Measurements from ENCODE around the gene HIP1. TPM values are rescaled to one million over a fixed set of nuclear protein-coding genes. Genes with fewer than 3 reads are reported as not detected.
"Not testable (repeated sequence)": the region's sequence is repeated elsewhere in the genome, so short reads cannot be mapped to it uniquely, and the experiment has no call there.

The HIP1 gene
- total RNA-seq, 1 donor from 2014 or later, result 39.2 TPM

DNA sequence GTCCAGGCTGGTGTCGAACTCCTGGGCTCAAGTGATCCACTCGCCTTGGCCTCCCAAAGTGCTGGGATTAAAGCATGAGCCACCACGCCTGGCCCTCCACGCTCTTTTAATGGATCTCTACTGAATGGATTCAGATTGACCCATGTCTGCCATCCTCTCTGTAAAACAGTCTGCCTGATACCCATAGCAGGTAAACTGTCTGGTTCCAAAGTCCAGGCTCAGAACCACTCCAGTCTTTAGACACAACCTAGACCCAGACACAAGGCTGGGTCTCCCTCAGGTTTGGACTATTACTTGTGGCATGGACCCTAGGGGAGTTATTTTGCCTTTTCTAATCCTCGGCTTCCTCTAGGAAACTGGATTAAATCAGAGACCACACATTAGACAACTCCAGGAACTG lies 19.1 kb downstream of the HIP1 start:
- H3F3A ChIP-seq (ENCODE audit: low read depth), result no peaks in the 10 kb centered on the region
- DNase-seq (ENCODE audit: low spot score), result no peak
- no peak overlapping the region for H3K9ac ChIP-seq
- H3K4me2 ChIP-seq, result no peak overlapping the region
- Mint-ChIP-seq H3K27me3 (ENCODE audit: insufficient read depth, low read depth) (peaks cover 3% of the 10 kb centered on the region), H3K4me1 (no peaks in the 10 kb centered on the region), H3K4me3 (no peak overlapping the region), H3K27ac (no peak overlapping the region), H3K36me3 (peaks cover 1% of the 10 kb centered on the region), H3K9me3 (peaks cover 3% of the 10 kb centered on the region)
- H3K79me2 ChIP-seq (ENCODE audit: low read depth), result no peaks in the 10 kb centered on the region
- H3K4me1 ChIP-seq, result no peaks in the 10 kb centered on the region
- no peaks in the 10 kb centered on the region for H4K20me1 ChIP-seq (ENCODE audit: low read depth)
- no peaks in the 10 kb centered on the region for H3K36me3 ChIP-seq
- no peak overlapping the region for H3K4me3 ChIP-seq
- H3K9me3 ChIP-seq (ENCODE audit: low read depth), result no peaks in the 10 kb centered on the region
- no peaks in the 10 kb centered on the region for H3K27me3 ChIP-seq
- TF ChIP-seq, protein P1, sequence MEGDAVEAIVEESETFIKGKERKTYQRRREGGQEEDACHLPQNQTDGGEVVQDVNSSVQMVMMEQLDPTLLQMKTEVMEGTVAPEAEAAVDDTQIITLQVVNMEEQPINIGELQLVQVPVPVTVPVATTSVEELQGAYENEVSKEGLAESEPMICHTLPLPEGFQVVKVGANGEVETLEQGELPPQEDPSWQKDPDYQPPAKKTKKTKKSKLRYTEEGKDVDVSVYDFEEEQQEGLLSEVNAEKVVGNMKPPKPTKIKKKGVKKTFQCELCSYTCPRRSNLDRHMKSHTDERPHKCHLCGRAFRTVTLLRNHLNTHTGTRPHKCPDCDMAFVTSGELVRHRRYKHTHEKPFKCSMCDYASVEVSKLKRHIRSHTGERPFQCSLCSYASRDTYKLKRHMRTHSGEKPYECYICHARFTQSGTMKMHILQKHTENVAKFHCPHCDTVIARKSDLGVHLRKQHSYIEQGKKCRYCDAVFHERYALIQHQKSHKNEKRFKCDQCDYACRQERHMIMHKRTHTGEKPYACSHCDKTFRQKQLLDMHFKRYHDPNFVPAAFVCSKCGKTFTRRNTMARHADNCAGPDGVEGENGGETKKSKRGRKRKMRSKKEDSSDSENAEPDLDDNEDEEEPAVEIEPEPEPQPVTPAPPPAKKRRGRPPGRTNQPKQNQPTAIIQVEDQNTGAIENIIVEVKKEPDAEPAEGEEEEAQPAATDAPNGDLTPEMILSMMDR (IDR thresholded peaks at IDR 0.05), result no peak
- no peak for TF ChIP-seq EZH2 (IDR thresholded peaks at IDR 0.05)
- TF ChIP-seq EZH2phosphoT487 (IDR thresholded peaks at IDR 0.05), result no peak
- no peak overlapping the region for H2AFZ ChIP-seq (replicated peaks)
- H3K27ac ChIP-seq, result no peak overlapping the region

DNA sequence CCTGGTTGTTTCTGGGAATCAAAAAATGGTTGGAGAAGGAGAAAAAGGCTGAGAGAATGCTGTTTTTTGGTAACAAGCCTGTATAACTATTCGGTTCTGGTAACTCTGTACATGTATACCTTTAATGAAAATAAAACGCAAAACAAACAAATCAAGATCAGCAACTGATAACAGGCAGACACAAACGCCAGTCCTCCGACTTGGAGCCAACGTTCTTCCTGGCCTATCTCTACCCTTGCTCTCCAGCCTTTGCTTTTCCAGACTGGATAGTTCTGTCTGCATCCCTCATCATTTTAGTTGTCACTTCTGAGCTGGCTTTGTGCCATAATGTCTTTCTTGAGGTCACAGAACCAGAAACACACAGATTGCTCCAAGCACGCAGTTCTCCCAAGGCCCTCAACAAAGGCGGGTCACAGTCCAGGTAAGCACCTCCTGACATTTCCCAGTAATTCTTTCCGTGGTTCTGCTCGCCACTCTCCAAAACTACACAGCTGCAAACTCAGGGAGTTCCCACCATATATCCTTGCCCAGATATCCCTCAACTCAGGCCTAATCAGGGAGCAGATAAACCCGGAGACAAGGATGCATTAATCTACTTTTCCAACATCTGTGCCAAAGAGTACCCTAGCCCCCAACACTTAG lies 20.2 kb downstream of the HIP1 start:
- Mint-ChIP-seq H3K27ac (no peak overlapping the region), H3K27me3 (ENCODE audit: insufficient read depth, low read depth) (peaks cover 3% of the 10 kb centered on the region), H3K4me1 (no peaks in the 10 kb centered on the region), H3K4me3 (no peak overlapping the region), H3K36me3 (peaks cover 1% of the 10 kb centered on the region), H3K9me3 (peaks cover 3% of the 10 kb centered on the region)
- no peaks in the 10 kb centered on the region for H3K9me3 ChIP-seq (ENCODE audit: low read depth)
- TF ChIP-seq, protein P1 (IDR thresholded peaks at IDR 0.05), result no peak
- no peak for TF ChIP-seq EZH2 (IDR thresholded peaks at IDR 0.05)
- TF ChIP-seq EZH2phosphoT487 (IDR thresholded peaks at IDR 0.05), result no peak
- H3K4me3 ChIP-seq, result no peak overlapping the region
- H3F3A ChIP-seq (ENCODE audit: low read depth), result no peaks in the 10 kb centered on the region
- H4K20me1 ChIP-seq (ENCODE audit: low read depth), result no peaks in the 10 kb centered on the region
- no peaks in the 10 kb centered on the region for H3K4me1 ChIP-seq
- no peak overlapping the region for H3K9ac ChIP-seq
- H3K79me2 ChIP-seq (ENCODE audit: low read depth), result no peaks in the 10 kb centered on the region
- H3K27ac ChIP-seq, result no peak overlapping the region
- H3K36me3 ChIP-seq, result no peaks in the 10 kb centered on the region
- no peaks in the 10 kb centered on the region for H3K27me3 ChIP-seq
- H2AFZ ChIP-seq (replicated peaks), result no peak overlapping the region
- no peak overlapping the region for H3K4me2 ChIP-seq
- no peak for DNase-seq (ENCODE audit: low spot score)

DNA sequence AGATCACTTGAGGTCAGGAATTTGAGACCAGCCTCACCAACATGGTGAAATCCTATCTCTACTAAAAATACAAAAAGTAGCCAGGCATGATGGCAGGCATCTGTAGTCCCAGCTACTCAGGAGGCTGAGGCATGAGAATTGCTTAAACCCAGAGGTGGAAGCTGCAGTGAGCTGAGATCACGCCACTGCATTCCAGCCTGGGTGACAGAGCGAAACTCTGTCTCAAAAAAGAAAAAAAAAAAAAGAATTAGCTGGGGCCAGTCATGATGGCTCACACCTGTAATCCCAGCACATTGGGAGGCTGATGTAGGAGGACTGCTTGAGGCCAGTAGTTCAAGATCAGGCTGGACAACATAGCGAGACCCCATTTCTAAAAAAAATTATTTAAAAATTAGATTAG lies 21.0 kb downstream of the HIP1 start:
- not testable (repeated sequence) for H3K27me3 Mint-ChIP-seq (ENCODE audit: insufficient read depth, low read depth); H3K9me3 ChIP-seq (ENCODE audit: low read depth); H3K4me2 ChIP-seq; DNase-seq (ENCODE audit: low spot score); H2AFZ ChIP-seq (replicated peaks); H3K4me3 Mint-ChIP-seq; H3K27me3 ChIP-seq; H3K36me3 Mint-ChIP-seq; H3K27ac Mint-ChIP-seq; H3K9me3 Mint-ChIP-seq; H4K20me1 ChIP-seq (ENCODE audit: low read depth); H3K36me3 ChIP-seq; H3K9ac ChIP-seq; H3K4me1 Mint-ChIP-seq; H3K79me2 ChIP-seq (ENCODE audit: low read depth); H3K27ac ChIP-seq; H3F3A ChIP-seq (ENCODE audit: low read depth); H3K4me3 ChIP-seq; H3K4me1 ChIP-seq

DNA sequence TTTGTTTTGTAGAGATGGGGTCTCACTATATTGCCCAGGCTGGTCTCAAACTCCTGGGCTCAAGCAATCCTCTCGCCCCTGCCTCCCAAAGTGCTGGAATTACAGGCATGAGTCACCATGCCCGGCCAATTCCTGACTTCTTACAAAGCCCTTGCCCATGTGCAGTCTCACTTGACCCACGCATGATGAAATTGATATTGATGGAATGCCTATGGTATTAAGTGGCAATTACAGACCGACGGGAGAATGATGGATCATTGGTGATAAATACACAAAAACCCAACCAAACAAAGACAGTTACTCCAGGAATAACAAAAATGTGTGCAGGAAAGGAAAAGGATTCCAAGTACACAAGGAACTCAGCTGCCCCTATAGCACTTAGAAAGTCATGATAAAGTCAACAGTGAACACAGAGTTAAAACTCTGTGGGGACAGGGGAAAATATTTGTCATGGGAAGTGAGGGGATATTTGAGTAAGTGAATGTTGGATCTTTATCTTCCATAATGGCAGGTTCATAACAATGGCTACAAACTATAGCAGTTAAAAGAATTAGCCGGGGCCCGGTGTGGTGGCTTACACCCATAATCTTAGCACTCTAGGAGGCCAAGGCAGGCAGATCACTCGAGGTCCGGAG lies 21.6 kb downstream of the HIP1 start:
- H3K27me3 Mint-ChIP-seq (ENCODE audit: insufficient read depth, low read depth), result peaks cover 3% of the 10 kb centered on the region
- Histone ChIP-seq H3K36me3 (no peaks in the 10 kb centered on the region), H3K4me1 (no peaks in the 10 kb centered on the region), H3K9ac (no peak overlapping the region), H3K79me2 (ENCODE audit: low read depth) (no peaks in the 10 kb centered on the region), H3K27me3 (no peaks in the 10 kb centered on the region), H4K20me1 (ENCODE audit: low read depth) (no peaks in the 10 kb centered on the region), H3K4me3 (no peak overlapping the region), H3F3A (ENCODE audit: low read depth) (no peaks in the 10 kb centered on the region), H3K4me2 (no peak overlapping the region), H3K9me3 (ENCODE audit: low read depth) (no peaks in the 10 kb centered on the region), H3K27ac (no peak overlapping the region), H2AFZ (replicated peaks) (no peak overlapping the region)
- H3K27ac Mint-ChIP-seq, result no peak overlapping the region
- peaks cover 3% of the 10 kb centered on the region for H3K9me3 Mint-ChIP-seq
- peaks cover 1% of the 10 kb centered on the region for H3K36me3 Mint-ChIP-seq
- H3K4me3 Mint-ChIP-seq, result no peak overlapping the region
- H3K4me1 Mint-ChIP-seq, result peaks cover under 1% of the 10 kb centered on the region
- no peak for DNase-seq (ENCODE audit: low spot score)
- TF ChIP-seq EZH2 (IDR thresholded peaks at IDR 0.05), result no peak
- TF ChIP-seq, protein P1 (IDR thresholded peaks at IDR 0.05), result no peak
- TF ChIP-seq EZH2phosphoT487 (IDR thresholded peaks at IDR 0.05), result no peak
